Stimulated activated naive CD8-positive, alpha-beta T cell treated with anti-CD3 and anti-CD28 coated beads, Interleukin-15, Interleukin-2, amounts not matched to agents 100 ng/mL and 50 ng/mL, for 24 hours (primary cell): ENCODE results near the gene CABLES2.

Experiments
- H3K27ac Mint-ChIP-seq: one replicate; pipeline ENCODE4 v1.8.0; 2021; ENCODE audit warnings: mild to moderate bottlenecking, mixed read lengths
- H3K27me3 Mint-ChIP-seq: one replicate; pipeline ENCODE4 v1.8.0; 2021; ENCODE audit warnings: mixed read lengths
- H3K36me3 Mint-ChIP-seq: one replicate; pipeline ENCODE4 v1.8.0; 2021; ENCODE audit warnings: low read depth, mixed read lengths
- H3K4me1 Mint-ChIP-seq: one replicate; pipeline ENCODE4 v1.8.0; 2021; ENCODE audit warnings: low read depth, mixed read lengths
- H3K4me3 Mint-ChIP-seq: one replicate; pipeline ENCODE4 v1.8.0; 2021; ENCODE audit warnings: mild to moderate bottlenecking, mixed read lengths
- H3K9me3 Mint-ChIP-seq: one replicate; pipeline ENCODE4 v1.8.0; 2021; ENCODE audit warnings: mixed read lengths

CABLES2 gene

GRCh38 chr20:62407221-62407992 is at the start of gene CABLES2:
TSS of gene CABLES2 (minus strand) at chr20:62407285. CDS start at chr20:62407276, 9 bp downstream.
- H3K4me1 Mint-ChIP-seq: peaks cover 22% of the 10 kb centered on the region
- no peaks in the 10 kb centered on the region for H3K9me3 Mint-ChIP-seq
- peak within 1 kb of the TSS; percentile 75 for H3K4me3 Mint-ChIP-seq
- no peaks in the 10 kb centered on the region for H3K36me3 Mint-ChIP-seq
- H3K27me3 Mint-ChIP-seq: peaks cover 4% of the 10 kb centered on the region
- H3K27ac Mint-ChIP-seq: peak within 1 kb of the TSS; percentile 82

GRCh38 chr20:62455929-62456328 is 48.8 kb upstream of the CABLES2 start:
- no peak overlapping the region for H3K4me3 Mint-ChIP-seq
- no peaks in the 10 kb centered on the region for H3K36me3 Mint-ChIP-seq
- no peak overlapping the region for H3K27ac Mint-ChIP-seq
- no peaks in the 10 kb centered on the region for H3K27me3 Mint-ChIP-seq
- H3K4me1 Mint-ChIP-seq: no peaks in the 10 kb centered on the region
- H3K9me3 Mint-ChIP-seq: no peaks in the 10 kb centered on the region

- no peaks in the 10 kb centered on the region for H3K9me3 Mint-ChIP-seq
- H3K4me3 Mint-ChIP-seq: no peak overlapping the region
- no peaks in the 10 kb centered on the region for H3K27me3 Mint-ChIP-seq
- H3K36me3 Mint-ChIP-seq: no peaks in the 10 kb centered on the region
- H3K4me1 Mint-ChIP-seq: no peaks in the 10 kb centered on the region
- H3K27ac Mint-ChIP-seq: no peak overlapping the region
Measured at GRCh38 chr20:62454904-62455636, 48.0 kb upstream of the CABLES2 start.

- Mint-ChIP-seq H3K27ac (no peak overlapping the region), H3K4me3 (no peak overlapping the region), H3K9me3 (no peaks in the 10 kb centered on the region), H3K4me1 (no peaks in the 10 kb centered on the region), H3K36me3 (no peaks in the 10 kb centered on the region), H3K27me3 (no peaks in the 10 kb centered on the region)
Measured at GRCh38 chr20:62453186-62453808, 46.2 kb upstream of the CABLES2 start.

GRCh38 chr20:62452475-62453095 is 45.5 kb upstream of the CABLES2 start:
- H3K27me3 Mint-ChIP-seq: no peaks in the 10 kb centered on the region
- no peaks in the 10 kb centered on the region for H3K9me3 Mint-ChIP-seq
- no peaks in the 10 kb centered on the region for H3K4me1 Mint-ChIP-seq
- H3K4me3 Mint-ChIP-seq: no peak overlapping the region
- H3K36me3 Mint-ChIP-seq: no peaks in the 10 kb centered on the region
- no peak overlapping the region for H3K27ac Mint-ChIP-seq

GRCh38 chr20:62451970-62452369 is 44.9 kb upstream of the CABLES2 start:
- no peak overlapping the region for H3K4me3 Mint-ChIP-seq
- no peaks in the 10 kb centered on the region for H3K27me3 Mint-ChIP-seq
- H3K36me3 Mint-ChIP-seq: no peaks in the 10 kb centered on the region
- no peaks in the 10 kb centered on the region for H3K4me1 Mint-ChIP-seq
- no peaks in the 10 kb centered on the region for H3K9me3 Mint-ChIP-seq
- no peak overlapping the region for H3K27ac Mint-ChIP-seq

GRCh38 chr20:62451156-62451767 is 44.2 kb upstream of the CABLES2 start:
- Mint-ChIP-seq H3K4me3 (no peak overlapping the region), H3K27ac (no peak overlapping the region), H3K36me3 (no peaks in the 10 kb centered on the region), H3K9me3 (no peaks in the 10 kb centered on the region), H3K27me3 (no peaks in the 10 kb centered on the region), H3K4me1 (no peaks in the 10 kb centered on the region)

- Mint-ChIP-seq H3K4me1 (no peaks in the 10 kb centered on the region), H3K27me3 (no peaks in the 10 kb centered on the region)
Measured at GRCh38 chr20:62449951-62450691, 43.0 kb upstream of the CABLES2 start.

GRCh38 chr20:62448788-62449187 is 41.7 kb upstream of the CABLES2 start:
- Mint-ChIP-seq H3K9me3 (no peaks in the 10 kb centered on the region), H3K36me3 (no peaks in the 10 kb centered on the region), H3K4me1 (no peaks in the 10 kb centered on the region), H3K27me3 (no peaks in the 10 kb centered on the region), H3K4me3 (no peak overlapping the region), H3K27ac (no peak overlapping the region)

More at GRCh38 chr20:62449951-62450691, 43.0 kb upstream of the CABLES2 start:
- Mint-ChIP-seq H3K9me3 (no peaks in the 10 kb centered on the region), H3K4me3 (no peak overlapping the region), H3K36me3 (no peaks in the 10 kb centered on the region), H3K27ac (no peak overlapping the region)

- H3K27me3 Mint-ChIP-seq: no peaks in the 10 kb centered on the region
- no peaks in the 10 kb centered on the region for H3K9me3 Mint-ChIP-seq
- no peaks in the 10 kb centered on the region for H3K4me1 Mint-ChIP-seq
- no peaks in the 10 kb centered on the region for H3K36me3 Mint-ChIP-seq
- H3K27ac Mint-ChIP-seq: no peak overlapping the region
- H3K4me3 Mint-ChIP-seq: no peak overlapping the region
Measured at GRCh38 chr20:62448038-62448437, 41.0 kb upstream of the CABLES2 start.

GRCh38 chr20:62446888-62447869 is 40.1 kb upstream of the CABLES2 start:
- no peaks in the 10 kb centered on the region for H3K4me1 Mint-ChIP-seq
- no peaks in the 10 kb centered on the region for H3K36me3 Mint-ChIP-seq
- no peak overlapping the region for H3K4me3 Mint-ChIP-seq
- H3K9me3 Mint-ChIP-seq: no peaks in the 10 kb centered on the region
- H3K27me3 Mint-ChIP-seq: no peaks in the 10 kb centered on the region
- no peak overlapping the region for H3K27ac Mint-ChIP-seq

- Mint-ChIP-seq H3K9me3 (no peaks in the 10 kb centered on the region), H3K4me1 (no peaks in the 10 kb centered on the region), H3K27ac (no peak overlapping the region), H3K27me3 (no peaks in the 10 kb centered on the region), H3K4me3 (no peak overlapping the region), H3K36me3 (no peaks in the 10 kb centered on the region)
Measured at GRCh38 chr20:62446481-62446880, 39.4 kb upstream of the CABLES2 start.
